ENCODE data around the gene KBTBD4.
A peak's percentile ranks its signal among the peaks of the same experiment; 100 is the strongest.
"Not testable (repeated sequence)": the region's sequence is repeated elsewhere in the genome, so short reads cannot be mapped to it uniquely, and the experiment has no call there.

The KBTBD4 gene

GRCh38 chr11:47565340-47566148 is 13.2 kb downstream of the KBTBD4 start, which contains the start of gene PTPMT1:
PTPMT1 (plus strand) TSS chr11:47565599; CDS start chr11:47565623, 24 bp downstream.
- in situ Hi-C loops (cut with MboI; ENCODE audit: low pct_unique_long_range_greater_than_20kb, low sequenced_read_pairs): no loop called here
- DNase-seq: peak; percentile 67

DNA sequence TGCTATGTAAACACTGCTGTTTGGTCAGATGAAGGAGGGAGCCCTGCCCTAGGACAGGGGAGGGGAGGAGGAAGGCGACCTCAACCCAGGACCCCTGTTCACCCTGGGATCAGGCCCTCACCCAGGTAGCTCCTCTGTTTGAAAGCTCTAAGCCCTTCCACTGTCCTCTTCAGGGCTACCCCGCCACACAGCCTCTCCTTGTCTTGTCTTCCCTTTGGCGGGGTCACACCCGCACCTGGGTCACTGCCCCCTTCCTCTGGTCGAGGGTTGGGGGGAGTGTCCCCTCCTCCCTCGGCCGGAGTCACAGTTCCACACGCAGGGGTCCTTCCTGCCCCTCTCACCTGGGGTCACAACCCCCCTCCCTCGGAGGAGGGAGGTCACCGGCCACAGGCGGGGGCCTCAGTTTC is 13.8 kb downstream of the KBTBD4 start:
- in situ Hi-C loops (cut with MboI; ENCODE audit: low pct_unique_long_range_greater_than_20kb, low sequenced_read_pairs): no loop called here
- DNase-seq: no peak

DNA sequence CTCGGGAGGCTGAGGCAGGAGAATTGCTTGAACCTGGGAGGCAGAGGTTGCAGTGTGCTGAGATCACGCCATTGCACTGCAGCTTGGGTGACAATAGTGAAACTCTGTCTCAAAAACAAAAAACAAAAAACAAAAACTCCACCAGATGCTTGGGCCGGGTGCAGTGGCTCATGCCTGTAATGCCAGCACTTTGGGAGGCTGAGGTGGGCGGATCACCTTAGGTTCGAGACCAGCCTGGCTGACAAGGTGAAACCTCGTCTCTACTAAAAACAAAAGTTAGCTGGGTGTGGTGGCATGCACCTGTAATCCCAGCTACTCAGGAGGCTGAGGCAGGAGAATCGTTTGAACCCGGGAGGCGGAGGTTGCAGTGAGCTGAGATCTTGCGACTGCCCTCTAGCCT is 14.4 kb downstream of the KBTBD4 start:
- DNase-seq; in situ Hi-C loops (cut with MboI; ENCODE audit: low pct_unique_long_range_greater_than_20kb, low sequenced_read_pairs): not testable (repeated sequence)

- in situ Hi-C loops (cut with MboI; ENCODE audit: low pct_unique_long_range_greater_than_20kb, low sequenced_read_pairs); DNase-seq: not testable (repeated sequence)
These were observed 16.4 kb downstream of the KBTBD4 start for GRCh38 chr11:47562393-47562792.

DNA sequence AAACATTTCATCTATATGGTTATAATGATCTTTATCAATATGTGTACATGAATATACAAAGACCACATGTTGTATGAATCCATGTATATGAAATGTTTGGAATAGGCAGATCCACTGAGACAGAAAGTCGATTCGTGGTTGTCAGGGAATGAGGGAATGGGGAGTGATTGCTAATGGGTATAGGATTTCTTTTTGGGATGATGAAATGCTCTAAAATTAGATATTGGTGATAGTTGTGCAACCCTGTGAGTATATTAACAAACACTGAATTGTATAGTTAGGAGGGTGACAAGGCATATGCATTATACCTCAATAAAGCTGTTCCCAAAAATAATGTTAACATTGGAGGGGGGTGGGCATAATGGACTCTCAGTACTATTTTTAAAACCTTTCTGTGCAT is 18.3 kb downstream of the KBTBD4 start:
- in situ Hi-C loops (cut with MboI; ENCODE audit: low pct_unique_long_range_greater_than_20kb, low sequenced_read_pairs): no loop called here
- no peak for DNase-seq

DNA sequence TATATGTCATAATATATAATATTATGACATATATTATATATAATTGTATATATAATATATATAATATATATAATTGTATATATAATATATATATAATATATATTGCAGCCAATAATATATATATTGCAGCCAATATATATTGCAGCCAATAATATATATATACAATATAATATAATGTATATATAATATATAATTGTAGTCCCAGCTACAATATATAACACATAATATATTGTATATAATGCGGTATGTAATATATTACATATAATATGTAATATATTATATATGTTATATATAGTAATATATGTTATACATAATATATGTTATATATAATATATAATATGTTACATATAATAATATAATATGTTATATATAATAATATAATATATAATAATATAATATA is 20.1 kb downstream of the KBTBD4 start:
- no peak for DNase-seq
- in situ Hi-C loops (cut with MboI; ENCODE audit: low pct_unique_long_range_greater_than_20kb, low sequenced_read_pairs): loop anchor here (10.0 kb wide), 1 partner anchor 56 kb away; no protein-coding TSS in a partner anchor

DNA sequence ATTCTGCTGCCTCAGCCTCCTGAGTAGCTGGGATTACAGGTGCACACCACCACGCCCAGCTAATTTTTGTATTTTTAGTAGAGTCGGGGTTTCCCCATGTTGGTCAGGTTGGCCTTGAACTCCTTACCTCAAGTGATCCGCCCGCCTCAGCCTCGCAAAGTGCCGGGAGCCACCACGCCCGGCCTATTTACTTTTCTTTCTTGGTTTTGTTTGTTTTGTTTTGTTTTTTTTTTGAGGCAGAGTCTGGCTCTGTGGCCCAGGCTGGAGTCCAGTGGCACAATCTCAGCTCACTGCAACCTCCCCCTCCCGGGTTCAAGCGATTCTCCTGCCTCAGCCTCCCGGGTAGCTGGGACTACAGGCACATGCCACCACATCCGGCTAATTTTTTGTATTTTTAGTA is 21.8 kb downstream of the KBTBD4 start:
- in situ Hi-C loops (cut with MboI; ENCODE audit: low pct_unique_long_range_greater_than_20kb, low sequenced_read_pairs): loop anchor here (10.0 kb wide), 1 partner anchor 58 kb away; no protein-coding TSS in a partner anchor
- not testable (repeated sequence) for DNase-seq

GRCh38 chr11:47553406-47553743 is 25.4 kb downstream of the KBTBD4 start:
- DNase-seq: no peak
- in situ Hi-C loops (cut with MboI; ENCODE audit: low pct_unique_long_range_greater_than_20kb, low sequenced_read_pairs): loop anchor here (10.0 kb wide), 1 partner anchor 61 kb away; no protein-coding TSS in a partner anchor

DNA sequence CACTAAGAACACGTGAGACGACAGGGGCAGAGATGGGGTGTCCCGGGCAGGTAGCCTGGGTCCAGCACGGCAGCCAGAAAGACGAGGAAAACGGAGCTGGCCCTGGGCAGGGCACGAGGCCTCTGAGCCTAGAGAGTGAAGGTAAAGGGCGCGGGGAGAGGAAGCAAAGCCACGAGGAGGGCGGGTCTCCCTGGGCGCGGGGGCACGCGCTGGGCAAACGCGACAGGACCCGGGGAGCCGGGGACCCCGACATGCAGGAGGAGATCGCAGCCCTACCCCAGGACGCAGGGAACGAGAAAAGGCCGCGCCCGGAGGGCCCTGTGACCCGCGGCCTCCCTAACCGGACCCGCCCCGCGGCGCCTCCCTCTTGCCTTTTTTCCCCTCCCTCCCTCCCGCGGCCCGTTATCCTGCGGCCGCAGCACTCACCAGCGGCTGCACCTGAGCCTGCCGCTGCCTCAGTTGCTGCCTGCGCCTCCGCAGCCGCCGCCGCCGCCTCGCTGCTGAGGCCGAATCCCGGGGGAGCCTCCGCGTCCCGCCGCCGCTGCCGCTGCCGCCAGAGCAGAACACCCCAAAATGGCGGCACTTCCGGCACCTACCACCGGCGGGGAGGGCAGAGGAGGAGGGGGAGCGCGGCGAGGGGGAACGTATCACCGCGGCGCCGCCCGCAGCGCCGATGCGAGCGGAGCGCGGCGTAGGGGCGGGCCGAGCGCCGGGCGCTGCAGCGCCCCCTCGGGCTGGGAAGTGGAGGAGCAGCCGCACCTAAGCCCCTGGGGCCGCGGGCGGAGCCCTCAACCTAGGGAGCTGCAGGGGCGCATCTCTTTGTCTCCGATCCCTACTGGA is 26.0 kb downstream of the KBTBD4 start, which contains the start of gene CELF1:
CELF1 (minus strand) TSS at position 567 of the 840 bp plus-strand sequence. CDS start 53,609 bp downstream, outside the sequence.
- peak; percentile 91 for DNase-seq
- in situ Hi-C loops (cut with MboI; ENCODE audit: low pct_unique_long_range_greater_than_20kb, low sequenced_read_pairs): loop anchor here (10.0 kb wide), 1 partner anchor 62 kb away; no protein-coding TSS in a partner anchor

- in situ Hi-C loops (cut with MboI; ENCODE audit: low pct_unique_long_range_greater_than_20kb, low sequenced_read_pairs): loop anchor here (10.0 kb wide), 1 partner anchor 63 kb away; no protein-coding TSS in a partner anchor
- DNase-seq: peak; percentile 51
These were observed 26.7 kb downstream of the KBTBD4 start for GRCh38 chr11:47552056-47552565.

DNA sequence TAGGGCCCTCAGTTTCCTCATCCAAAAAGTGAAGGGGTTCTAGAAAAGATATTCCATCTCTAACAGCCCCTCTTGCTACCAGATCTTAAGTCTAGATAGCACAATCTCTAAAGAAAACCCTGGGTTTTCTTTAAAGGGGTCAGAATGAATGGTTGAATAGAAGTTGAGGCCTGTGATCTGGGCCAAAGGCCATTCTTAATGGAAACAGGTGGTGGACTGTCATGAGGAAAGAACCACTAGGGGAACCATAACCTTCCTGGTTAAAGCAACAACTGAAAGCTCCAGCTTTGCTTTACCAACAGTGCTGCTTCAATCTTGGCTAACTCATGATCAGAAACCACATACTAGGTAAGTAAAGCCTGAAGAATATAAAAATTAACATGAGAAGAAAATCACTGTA is 27.7 kb downstream of the KBTBD4 start:
- in situ Hi-C loops (cut with MboI; ENCODE audit: low pct_unique_long_range_greater_than_20kb, low sequenced_read_pairs): loop anchor here (10.0 kb wide), 1 partner anchor 64 kb away; no protein-coding TSS in a partner anchor
- peak; percentile 51 for DNase-seq

DNA sequence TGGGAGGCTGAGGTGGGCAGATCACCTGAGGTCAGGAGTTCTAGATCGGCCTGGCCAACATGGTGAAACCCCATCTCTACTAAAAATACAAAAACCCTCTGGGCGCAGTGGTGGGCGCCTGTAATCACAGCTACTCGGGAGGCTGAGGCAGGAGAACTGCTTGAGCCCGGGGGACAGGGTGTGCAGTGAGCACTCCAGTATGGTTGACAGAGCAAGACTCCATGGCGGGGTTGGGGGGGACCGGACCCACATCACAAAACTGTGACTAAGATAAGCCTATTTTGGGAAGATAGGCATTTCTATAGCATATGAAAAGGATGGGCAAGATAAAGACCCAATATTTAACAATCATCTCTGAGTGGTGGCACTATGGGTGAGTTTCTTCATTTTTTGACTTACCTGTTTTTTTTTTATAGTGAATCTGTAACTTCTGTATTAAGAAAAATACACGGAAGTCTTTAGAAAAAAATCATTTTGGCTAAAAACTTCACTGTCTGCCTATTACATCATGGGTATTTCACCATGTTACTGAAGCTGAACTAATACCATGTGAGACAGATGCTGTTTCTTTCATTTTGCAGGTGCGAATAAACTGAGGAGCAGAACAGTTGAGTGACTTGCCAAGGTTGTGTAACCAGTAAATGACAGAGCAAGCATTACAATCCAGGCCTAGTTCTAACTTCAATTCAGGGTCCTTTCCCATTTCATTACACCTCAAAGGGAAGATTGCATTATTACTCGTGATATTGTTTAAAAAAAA is 28.3 kb downstream of the KBTBD4 start:
- no peak for DNase-seq
- in situ Hi-C loops (cut with MboI; ENCODE audit: low pct_unique_long_range_greater_than_20kb, low sequenced_read_pairs): loop anchor here (10.0 kb wide), 1 partner anchor 64 kb away; no protein-coding TSS in a partner anchor

- DNase-seq; in situ Hi-C loops (cut with MboI; ENCODE audit: low pct_unique_long_range_greater_than_20kb, low sequenced_read_pairs): not testable (repeated sequence)
These were observed 32.5 kb downstream of the KBTBD4 start for GRCh38 chr11:47546274-47546673.

DNA sequence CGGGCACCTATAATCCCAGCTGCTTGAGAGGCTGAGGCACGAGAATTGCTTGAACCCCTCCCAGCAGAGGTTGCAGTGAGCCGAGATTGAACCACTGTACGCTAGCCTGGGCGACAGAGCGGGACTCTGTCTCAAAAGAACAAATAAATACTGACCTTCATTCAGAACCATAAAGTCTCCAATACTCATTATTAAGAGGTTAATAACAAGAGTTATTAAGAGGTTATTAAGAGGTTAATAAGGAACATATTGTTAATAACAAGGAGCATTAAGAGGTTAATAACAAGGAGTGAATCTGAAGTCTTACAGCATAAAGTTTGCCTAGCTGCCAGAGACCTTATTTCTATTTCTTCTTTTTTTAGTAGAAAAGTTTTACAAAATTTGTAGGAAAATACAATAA is 33.5 kb downstream of the KBTBD4 start:
- DNase-seq: no peak
- in situ Hi-C loops (cut with MboI; ENCODE audit: low pct_unique_long_range_greater_than_20kb, low sequenced_read_pairs): no loop called here

GRCh38 chr11:47541070-47541469 is 37.7 kb downstream of the KBTBD4 start:
- no peak for DNase-seq
- in situ Hi-C loops (cut with MboI; ENCODE audit: low pct_unique_long_range_greater_than_20kb, low sequenced_read_pairs): no loop called here

GRCh38 chr11:47539681-47540039 is 39.1 kb downstream of the KBTBD4 start:
- in situ Hi-C loops (cut with MboI; ENCODE audit: low pct_unique_long_range_greater_than_20kb, low sequenced_read_pairs): no loop called here
- DNase-seq: no peak

DNA sequence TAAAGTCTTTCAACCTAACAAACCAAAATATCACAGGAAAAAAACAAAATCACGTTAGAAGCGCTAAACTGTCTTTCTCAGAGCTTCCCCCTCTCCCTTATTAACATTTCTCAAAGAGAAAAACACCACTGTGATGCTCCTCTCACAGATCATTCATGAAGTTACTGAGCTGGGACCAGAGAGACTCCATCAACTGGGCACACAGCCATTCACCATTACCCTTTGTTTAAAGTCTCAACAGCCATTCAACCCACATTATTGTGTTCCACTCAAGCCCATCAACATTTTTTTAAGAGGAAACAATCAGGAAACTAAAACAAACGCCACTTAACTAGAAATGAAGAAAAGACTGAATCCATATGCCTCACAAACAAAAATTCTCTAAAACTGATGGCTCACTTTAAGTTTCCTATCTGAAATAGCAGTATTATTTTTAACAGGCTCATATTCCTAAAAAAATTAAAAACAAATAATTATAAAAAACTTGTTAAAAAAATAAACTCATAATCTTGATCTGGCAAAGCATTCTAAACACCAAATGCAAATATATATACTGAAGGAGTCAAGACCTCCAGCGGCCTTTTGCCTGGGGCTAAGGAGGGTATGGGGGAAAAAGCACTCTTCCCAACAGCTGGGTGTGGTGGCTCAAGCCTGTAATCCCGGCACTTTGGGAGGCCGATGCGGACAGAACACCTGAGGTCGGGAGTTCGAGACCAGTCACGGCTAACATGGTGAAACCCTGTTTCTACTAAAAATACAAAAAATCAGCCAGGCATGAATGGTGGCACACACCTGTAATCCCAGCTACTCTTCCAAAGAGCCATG is 39.8 kb downstream of the KBTBD4 start:
- no peak for DNase-seq
- in situ Hi-C loops (cut with MboI; ENCODE audit: low pct_unique_long_range_greater_than_20kb, low sequenced_read_pairs): no loop called here

GRCh38 chr11:47536915-47537314 is 41.9 kb downstream of the KBTBD4 start:
- DNase-seq: no peak
- in situ Hi-C loops (cut with MboI; ENCODE audit: low pct_unique_long_range_greater_than_20kb, low sequenced_read_pairs): no loop called here

All from KBM-7 (cell line).